Activated naive CD8-positive, alpha-beta T cell (primary cell): ENCODE data around the gene MAP7D3.

ENCODE experiments used
- H3K27ac Mint-ChIP-seq: one replicate; pipeline ENCODE4 v1.8.0; 2021; ENCODE audit warnings: mixed read lengths
- H3K27me3 Mint-ChIP-seq: one replicate; pipeline ENCODE4 v1.8.0; 2021; ENCODE audit warnings: mixed read lengths
- H3K36me3 Mint-ChIP-seq: one replicate; pipeline ENCODE4 v1.8.0; 2021; ENCODE audit warnings: mixed read lengths
- H3K4me1 Mint-ChIP-seq: one replicate; pipeline ENCODE4 v1.8.0; 2021; ENCODE audit warnings: low read depth, mixed read lengths
- H3K4me3 Mint-ChIP-seq: one replicate; pipeline ENCODE4 v1.8.0; 2021; ENCODE audit warnings: mild to moderate bottlenecking, mixed read lengths
- H3K9me3 Mint-ChIP-seq: one replicate; pipeline ENCODE4 v1.8.0; 2021; ENCODE audit warnings: low read depth, mixed read lengths

Gene MAP7D3

GRCh38 chrX:136221851-136222513 lies 29.2 kb downstream of the MAP7D3 start:
- no peak overlapping the region for H3K27ac Mint-ChIP-seq
- no peak overlapping the region for H3K4me3 Mint-ChIP-seq
- no peaks in the 10 kb centered on the region for H3K27me3 Mint-ChIP-seq
- peaks cover 3% of the 10 kb centered on the region for H3K36me3 Mint-ChIP-seq
- no peaks in the 10 kb centered on the region for H3K4me1 Mint-ChIP-seq
- H3K9me3 Mint-ChIP-seq: no peaks in the 10 kb centered on the region

GRCh38 chrX:136220951-136221350 lies 30.2 kb downstream of the MAP7D3 start:
- Mint-ChIP-seq H3K9me3 (no peaks in the 10 kb centered on the region), H3K36me3 (peaks cover 3% of the 10 kb centered on the region), H3K4me3 (no peak overlapping the region), H3K27ac (no peak overlapping the region), H3K27me3 (no peaks in the 10 kb centered on the region), H3K4me1 (no peaks in the 10 kb centered on the region)

- Mint-ChIP-seq H3K36me3 (peaks cover 3% of the 10 kb centered on the region), H3K27ac (no peak overlapping the region), H3K9me3 (no peaks in the 10 kb centered on the region), H3K4me1 (no peaks in the 10 kb centered on the region), H3K4me3 (no peak overlapping the region), H3K27me3 (no peaks in the 10 kb centered on the region)
Measured at GRCh38 chrX:136220540-136220939, 30.7 kb downstream of the MAP7D3 start.

- Mint-ChIP-seq H3K4me3 (no peak overlapping the region), H3K27me3 (no peaks in the 10 kb centered on the region), H3K27ac (no peak overlapping the region), H3K4me1 (no peaks in the 10 kb centered on the region), H3K36me3 (peaks cover 3% of the 10 kb centered on the region), H3K9me3 (no peaks in the 10 kb centered on the region)
Measured at GRCh38 chrX:136219893-136220292, 31.3 kb downstream of the MAP7D3 start.

- Mint-ChIP-seq H3K36me3 (no peaks in the 10 kb centered on the region), H3K27ac (no peak overlapping the region), H3K9me3 (no peaks in the 10 kb centered on the region), H3K27me3 (no peaks in the 10 kb centered on the region), H3K4me3 (no peak overlapping the region), H3K4me1 (no peaks in the 10 kb centered on the region)
Measured at GRCh38 chrX:136215559-136215958, 35.6 kb downstream of the MAP7D3 start.

- H3K4me3 Mint-ChIP-seq: no peak overlapping the region
- no peaks in the 10 kb centered on the region for H3K9me3 Mint-ChIP-seq
- no peak overlapping the region for H3K27ac Mint-ChIP-seq
- no peaks in the 10 kb centered on the region for H3K4me1 Mint-ChIP-seq
- H3K36me3 Mint-ChIP-seq: no peaks in the 10 kb centered on the region
- H3K27me3 Mint-ChIP-seq: no peaks in the 10 kb centered on the region
Measured at GRCh38 chrX:136214551-136214950, 36.6 kb downstream of the MAP7D3 start.

- no peak overlapping the region for H3K4me3 Mint-ChIP-seq
- no peaks in the 10 kb centered on the region for H3K27me3 Mint-ChIP-seq
- no peak overlapping the region for H3K27ac Mint-ChIP-seq
- H3K9me3 Mint-ChIP-seq: no peaks in the 10 kb centered on the region
- H3K4me1 Mint-ChIP-seq: no peaks in the 10 kb centered on the region
- no peaks in the 10 kb centered on the region for H3K36me3 Mint-ChIP-seq
Measured at GRCh38 chrX:136212557-136213111, 38.6 kb downstream of the MAP7D3 start.

GRCh38 chrX:136211766-136212556 lies 39.2 kb downstream of the MAP7D3 start:
- H3K27me3 Mint-ChIP-seq: no peaks in the 10 kb centered on the region
- no peaks in the 10 kb centered on the region for H3K4me1 Mint-ChIP-seq

GRCh38 chrX:136210806-136211205 lies 40.4 kb downstream of the MAP7D3 start:
- no peaks in the 10 kb centered on the region for H3K27me3 Mint-ChIP-seq
- H3K4me1 Mint-ChIP-seq: no peaks in the 10 kb centered on the region
- no peak overlapping the region for H3K4me3 Mint-ChIP-seq
- no peaks in the 10 kb centered on the region for H3K36me3 Mint-ChIP-seq
- no peak overlapping the region for H3K27ac Mint-ChIP-seq
- H3K9me3 Mint-ChIP-seq: no peaks in the 10 kb centered on the region

More at GRCh38 chrX:136211766-136212556, 39.2 kb downstream of the MAP7D3 start:
- H3K9me3 Mint-ChIP-seq: no peaks in the 10 kb centered on the region
- no peak overlapping the region for H3K27ac Mint-ChIP-seq
- no peak overlapping the region for H3K4me3 Mint-ChIP-seq
- no peaks in the 10 kb centered on the region for H3K36me3 Mint-ChIP-seq

GRCh38 chrX:136210243-136210642 lies 41.0 kb downstream of the MAP7D3 start:
- Mint-ChIP-seq H3K36me3 (no peaks in the 10 kb centered on the region), H3K9me3 (no peaks in the 10 kb centered on the region), H3K4me1 (peaks cover 3% of the 10 kb centered on the region), H3K27ac (no peak overlapping the region), H3K4me3 (no peak overlapping the region), H3K27me3 (no peaks in the 10 kb centered on the region)

- Mint-ChIP-seq H3K4me3 (no peak overlapping the region), H3K9me3 (no peaks in the 10 kb centered on the region), H3K27ac (no peak overlapping the region), H3K4me1 (peaks cover 7% of the 10 kb centered on the region), H3K36me3 (no peaks in the 10 kb centered on the region), H3K27me3 (no peaks in the 10 kb centered on the region)
Measured at GRCh38 chrX:136209751-136210150, 41.4 kb downstream of the MAP7D3 start.

- no peak overlapping the region for H3K27ac Mint-ChIP-seq
- H3K27me3 Mint-ChIP-seq: no peaks in the 10 kb centered on the region
- peaks cover 12% of the 10 kb centered on the region for H3K4me1 Mint-ChIP-seq
- H3K9me3 Mint-ChIP-seq: no peaks in the 10 kb centered on the region
- H3K4me3 Mint-ChIP-seq: no peak overlapping the region
- H3K36me3 Mint-ChIP-seq: no peaks in the 10 kb centered on the region
Measured at GRCh38 chrX:136209016-136209738, 42.0 kb downstream of the MAP7D3 start.

- H3K4me3 Mint-ChIP-seq: no peak overlapping the region
- no peaks in the 10 kb centered on the region for H3K36me3 Mint-ChIP-seq
Measured at GRCh38 chrX:136207546-136207945, 43.7 kb downstream of the MAP7D3 start.

GRCh38 chrX:136206916-136207315 lies 44.3 kb downstream of the MAP7D3 start:
- Mint-ChIP-seq H3K4me1 (peaks cover 27% of the 10 kb centered on the region), H3K9me3 (no peaks in the 10 kb centered on the region), H3K36me3 (no peaks in the 10 kb centered on the region), H3K27me3 (no peaks in the 10 kb centered on the region), H3K27ac (no peak overlapping the region), H3K4me3 (no peak overlapping the region)

More at GRCh38 chrX:136207546-136207945, 43.7 kb downstream of the MAP7D3 start:
- Mint-ChIP-seq H3K27ac (no peak overlapping the region), H3K9me3 (no peaks in the 10 kb centered on the region), H3K4me1 (peaks cover 27% of the 10 kb centered on the region), H3K27me3 (no peaks in the 10 kb centered on the region)

- Mint-ChIP-seq H3K27me3 (no peaks in the 10 kb centered on the region), H3K27ac (no peak overlapping the region), H3K4me3 (no peak overlapping the region), H3K36me3 (no peaks in the 10 kb centered on the region), H3K9me3 (no peaks in the 10 kb centered on the region), H3K4me1 (peaks cover 27% of the 10 kb centered on the region)
Measured at GRCh38 chrX:136205882-136206380, 45.3 kb downstream of the MAP7D3 start.
